Omental fat pad (tissue), 4 donors: ENCODE data around the gene IL1RAPL2. TPM values are rescaled to one million over a fixed set of nuclear protein-coding genes. Genes with fewer than 3 reads are reported as not detected.

Experiments
- ATAC-seq: fragments of 150-250 bp; one replicate; pipeline ENCODE4 v1.9.1; 2016; ENCODE audit warnings: mild to moderate bottlenecking, moderate library complexity; ENCODE audit not compliant: low FRiP score
- DNase-seq: peaks from one replicate; pipeline ENCODE4 v3.0.0-alpha.2; 2019; ENCODE audit warnings: low spot score
- total RNA-seq, 4 donors: library from RNA; depleted of rRNA; stranded (reverse); fragments of >200 nt; gene quantifications; one replicate each; pipeline ENCODE4 v1.1.0, GENCODE V29; 2016
- TF ChIP-seq, protein P1 (sequence below), 3 donors: fragments of 450-650 bp; IDR thresholded peaks; one replicate each; pipeline ENCODE4 v1.5.1; 2016 to 2017; ENCODE audit warnings: antibody characterized with exemption in 3 of 3, mild to moderate bottlenecking in 3 of 3, moderate library complexity in 2 of 3

Gene IL1RAPL2
- total RNA-seq, 4 donors from 2014 or later, result 0.09 TPM; not detected in 3

DNA sequence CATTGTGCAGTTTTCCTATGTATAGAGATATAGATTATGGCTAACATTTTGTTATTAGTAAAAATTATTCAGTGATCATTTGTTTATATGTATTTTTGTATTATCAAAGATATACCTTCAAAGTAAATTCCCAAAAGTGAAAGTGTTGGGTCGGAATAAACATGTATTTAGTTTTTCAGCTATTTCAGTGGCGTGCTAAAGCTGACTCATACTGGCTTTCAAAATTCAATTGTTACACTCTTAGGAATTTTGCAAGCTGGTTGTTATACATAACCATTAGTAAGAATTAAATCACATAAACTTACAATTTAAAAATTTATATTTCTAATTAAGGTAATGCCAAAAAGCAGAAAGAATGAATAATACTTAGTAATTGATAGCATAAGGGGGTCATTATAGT, 968.0 kb downstream of the IL1RAPL2 start:
- ATAC-seq (no peak), DNase-seq (no peak)
- TF ChIP-seq, protein P1, sequence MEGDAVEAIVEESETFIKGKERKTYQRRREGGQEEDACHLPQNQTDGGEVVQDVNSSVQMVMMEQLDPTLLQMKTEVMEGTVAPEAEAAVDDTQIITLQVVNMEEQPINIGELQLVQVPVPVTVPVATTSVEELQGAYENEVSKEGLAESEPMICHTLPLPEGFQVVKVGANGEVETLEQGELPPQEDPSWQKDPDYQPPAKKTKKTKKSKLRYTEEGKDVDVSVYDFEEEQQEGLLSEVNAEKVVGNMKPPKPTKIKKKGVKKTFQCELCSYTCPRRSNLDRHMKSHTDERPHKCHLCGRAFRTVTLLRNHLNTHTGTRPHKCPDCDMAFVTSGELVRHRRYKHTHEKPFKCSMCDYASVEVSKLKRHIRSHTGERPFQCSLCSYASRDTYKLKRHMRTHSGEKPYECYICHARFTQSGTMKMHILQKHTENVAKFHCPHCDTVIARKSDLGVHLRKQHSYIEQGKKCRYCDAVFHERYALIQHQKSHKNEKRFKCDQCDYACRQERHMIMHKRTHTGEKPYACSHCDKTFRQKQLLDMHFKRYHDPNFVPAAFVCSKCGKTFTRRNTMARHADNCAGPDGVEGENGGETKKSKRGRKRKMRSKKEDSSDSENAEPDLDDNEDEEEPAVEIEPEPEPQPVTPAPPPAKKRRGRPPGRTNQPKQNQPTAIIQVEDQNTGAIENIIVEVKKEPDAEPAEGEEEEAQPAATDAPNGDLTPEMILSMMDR (IDR thresholded peaks at IDR 0.05), result no peak

DNA sequence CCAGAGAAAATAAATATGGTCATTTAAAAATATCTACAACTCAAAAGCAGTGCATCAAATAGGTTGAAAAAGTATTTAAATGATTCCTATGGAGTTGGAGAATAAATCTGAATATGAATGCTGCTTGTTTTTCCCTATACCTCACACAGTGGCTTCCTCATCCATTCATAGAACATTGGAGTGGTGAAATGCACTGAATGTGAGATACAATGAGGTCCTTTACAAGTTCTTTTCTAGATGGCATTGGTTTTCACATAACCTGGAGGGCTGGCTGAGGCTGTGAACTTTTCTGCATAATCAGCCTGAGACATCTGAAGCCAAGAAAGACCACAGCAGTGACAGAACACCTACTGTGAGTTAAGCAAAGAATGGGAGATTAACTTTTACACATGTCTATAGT, 977.3 kb downstream of the IL1RAPL2 start:
- TF ChIP-seq, protein P1 (IDR thresholded peaks at IDR 0.05), result no peak
- ATAC-seq (no peak), DNase-seq (no peak)

DNA sequence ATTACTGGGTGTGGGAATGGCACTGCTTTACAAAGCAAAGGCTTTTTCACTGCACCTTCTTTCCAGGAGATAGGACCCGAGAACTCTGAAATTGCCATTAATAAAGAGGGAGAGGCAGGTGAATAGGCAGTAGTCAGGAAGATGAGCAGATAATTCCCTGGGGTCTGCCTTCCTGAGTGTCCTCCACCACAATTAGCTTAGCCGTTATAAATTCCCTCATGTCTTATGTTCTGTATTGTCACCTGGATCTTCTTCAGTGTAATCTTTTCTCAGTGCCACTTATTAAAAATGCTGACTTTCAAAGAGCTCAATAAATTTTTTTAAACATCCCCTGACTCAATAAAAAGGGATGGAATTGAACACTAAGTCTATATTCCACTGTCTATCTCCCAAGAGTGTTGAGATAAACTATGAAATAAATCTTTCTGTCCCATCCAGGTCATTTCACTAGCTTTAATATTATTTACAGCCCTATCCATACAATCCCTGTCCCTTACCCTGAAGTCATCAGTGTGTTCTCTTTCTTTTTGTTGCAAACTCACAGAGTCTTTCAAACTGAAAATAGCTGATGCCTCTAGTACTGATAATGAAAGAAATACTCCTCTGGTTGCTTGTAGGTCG, 984.2 kb downstream of the IL1RAPL2 start:
- ATAC-seq (no peak), DNase-seq (no peak)
- TF ChIP-seq, protein P1 (IDR thresholded peaks at IDR 0.05), result no peak

DNA sequence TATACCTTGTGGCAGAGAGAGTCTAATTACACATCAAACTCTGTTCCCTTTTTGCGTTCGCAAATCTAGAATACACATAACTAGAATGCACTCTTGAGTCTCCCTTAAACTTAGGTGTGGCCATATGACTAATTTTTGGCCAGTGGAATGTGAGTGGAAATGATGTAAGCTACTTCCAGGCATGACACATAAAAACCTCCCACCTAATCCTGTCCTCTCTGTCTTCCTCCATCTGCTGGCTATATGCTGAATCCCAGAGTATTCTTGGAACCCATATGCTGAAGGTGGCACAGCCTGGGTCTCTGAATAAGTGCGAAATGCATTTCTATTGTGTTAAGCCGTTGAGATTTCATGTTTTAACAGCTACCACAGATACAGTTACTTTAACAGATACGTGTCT, 986.4 kb downstream of the IL1RAPL2 start:
- no peak for ATAC-seq

DNA sequence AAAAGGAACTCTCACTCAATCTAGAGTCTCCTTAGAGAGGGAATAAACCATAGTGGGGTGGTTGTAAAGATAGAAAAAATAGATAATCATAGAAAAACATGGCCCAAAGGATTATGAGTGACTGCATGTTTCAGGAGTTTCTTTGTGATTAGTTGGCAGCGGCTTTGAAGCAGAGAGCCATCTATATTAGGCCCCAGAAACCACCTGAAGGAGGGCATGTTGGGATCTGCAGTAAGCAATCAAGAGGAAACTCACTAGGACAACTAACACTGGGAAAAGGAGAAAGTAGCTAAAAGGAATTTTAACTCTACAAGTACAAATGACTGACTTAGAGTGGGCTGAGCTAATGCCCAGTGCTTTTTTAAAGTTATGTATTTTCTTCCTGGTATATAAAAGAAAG, 987.1 kb downstream of the IL1RAPL2 start:
- TF ChIP-seq, protein P1 (IDR thresholded peaks at IDR 0.05), result no peak
- ATAC-seq (no peak), DNase-seq (no peak)

More for the DNA sequence above, 986.4 kb downstream of the IL1RAPL2 start:
- TF ChIP-seq, protein P1 (IDR thresholded peaks at IDR 0.05), result no peak
- no peak for DNase-seq

DNA sequence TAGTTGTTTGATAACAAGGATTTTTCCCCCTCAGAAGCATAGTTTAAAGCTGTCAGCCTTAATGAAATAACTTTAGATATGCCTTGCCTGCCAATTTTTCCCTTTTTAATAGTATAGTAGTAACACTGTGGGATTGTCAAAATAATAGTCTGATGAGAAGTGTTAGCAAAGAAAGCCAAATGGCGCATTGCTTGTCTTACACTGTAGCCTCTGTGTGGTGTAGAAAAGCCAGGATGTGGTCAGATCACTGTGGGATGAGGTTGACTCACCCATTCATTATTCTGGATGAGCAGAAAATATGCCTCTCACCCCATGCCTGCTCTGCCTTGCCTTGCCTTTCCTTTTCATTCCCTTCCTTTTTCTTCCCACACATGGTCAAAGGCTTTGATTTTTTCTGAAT, 998.5 kb downstream of the IL1RAPL2 start:
- ATAC-seq, result no peak
- DNase-seq, result no peak
- TF ChIP-seq, protein P1 (IDR thresholded peaks at IDR 0.05), result no peak

DNA sequence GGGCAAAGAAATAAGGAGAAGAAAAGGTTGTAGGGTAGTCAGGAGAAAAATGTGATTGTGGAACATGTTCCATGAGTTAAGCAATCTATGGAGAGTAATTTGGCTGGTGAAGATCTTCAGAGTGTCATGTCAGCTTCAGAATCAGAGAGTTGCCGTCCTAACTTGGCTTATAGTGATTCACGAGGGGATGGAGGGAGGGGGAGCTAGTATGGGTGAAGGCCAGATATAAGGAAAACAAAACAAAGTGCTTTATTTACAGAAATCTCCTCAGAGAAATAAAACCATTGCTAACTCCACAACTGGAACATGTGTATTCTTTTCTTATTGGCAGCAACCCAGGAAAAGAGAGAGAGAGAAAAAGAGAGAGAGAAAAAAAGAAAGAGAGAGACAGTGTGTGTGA, 999.9 kb downstream of the IL1RAPL2 start:
- ATAC-seq (no peak), DNase-seq (no peak)

More for the DNA sequence above, 999.9 kb downstream of the IL1RAPL2 start:
- TF ChIP-seq, protein P1 (IDR thresholded peaks at IDR 0.05), result no peak
